ENCODE measurements around the gene CSTF2T.

DNA sequence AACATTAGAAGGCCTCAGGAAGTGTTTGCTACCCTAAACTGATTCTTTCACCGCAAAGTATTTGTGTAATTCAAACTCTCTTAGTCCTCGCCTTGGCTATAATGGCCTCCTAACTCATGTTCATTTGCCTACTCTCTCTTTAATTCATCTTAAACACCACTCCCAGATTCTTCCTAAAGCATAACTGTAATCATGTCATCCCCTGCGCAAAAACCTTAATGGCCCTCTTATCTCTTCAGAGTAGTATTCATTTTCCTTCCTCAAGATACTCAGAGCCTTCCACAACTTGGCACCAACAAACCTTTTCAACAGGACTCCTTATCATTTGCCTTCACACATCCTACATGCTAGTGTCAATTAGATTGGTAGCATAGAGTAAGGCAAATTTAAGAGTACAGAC, 42.9 kb downstream of the CSTF2T start:
- TF ChIP-seq CTCF (conservative IDR thresholded peaks at IDR 0.05) (no peak), EZH2 (IDR thresholded peaks at IDR 0.05; ENCODE audit: low read depth) (no peak)

All from PC-9 (cell line).